Glutamatergic neuron (in vitro differentiated cells): ENCODE data around the gene DIP2A. TPM values are rescaled to one million over a fixed set of nuclear protein-coding genes. Genes with fewer than 3 reads are reported as not detected.

Source experiments
- DNase-seq: peaks from one replicate; pipeline ENCODE4 v3.0.0; 2022
- H3K27ac Mint-ChIP-seq: one replicate; pipeline ENCODE4 v1.8.0; 2020; ENCODE audit warnings: mild to moderate bottlenecking, mixed read lengths, inconsistent platforms; ENCODE audit not compliant: unreplicated experiment
- H3K27me3 Mint-ChIP-seq: one replicate; pipeline ENCODE4 v1.8.0; 2020; ENCODE audit warnings: mild to moderate bottlenecking, moderate library complexity, mixed read lengths, inconsistent platforms; ENCODE audit not compliant: unreplicated experiment
- H3K36me3 Mint-ChIP-seq: one replicate; pipeline ENCODE4 v1.8.0; 2020; ENCODE audit warnings: mild to moderate bottlenecking, mixed read lengths, inconsistent platforms; ENCODE audit not compliant: unreplicated experiment
- H3K4me1 Mint-ChIP-seq: one replicate; pipeline ENCODE4 v1.8.0; 2020; ENCODE audit warnings: mild to moderate bottlenecking, low read depth, mixed read lengths, inconsistent platforms; ENCODE audit not compliant: unreplicated experiment
- H3K4me3 Mint-ChIP-seq: one replicate; pipeline ENCODE4 v1.8.0; 2020; ENCODE audit warnings: mild to moderate bottlenecking, mixed read lengths, inconsistent platforms; ENCODE audit not compliant: unreplicated experiment
- H3K9me3 Mint-ChIP-seq: one replicate; pipeline ENCODE4 v1.8.0; 2020; ENCODE audit warnings: mild to moderate bottlenecking, moderate library complexity, mixed read lengths, inconsistent platforms; ENCODE audit not compliant: unreplicated experiment
- CTCF ChIP-seq: fragments of 200-600 bp; sonication (generic); IDR thresholded peaks from one replicate; pipeline ENCODE4 v1.5.0; 2021; ENCODE audit not compliant: partially characterized antibody, unreplicated experiment
- total RNA-seq: library from RNA; stranded (reverse); fragmentation: NEBNext Ultra II Directional; extraction: Animal tissue kit (Norgen Biotek cat#: 25700); gene quantifications from one replicate; pipeline ENCODE4 v1.2.1, GENCODE V29; 2021; ENCODE audit not compliant: unreplicated experiment

Gene DIP2A
- total RNA-seq, 1 donor from 2014 or later, result 55.4 TPM

- Mint-ChIP-seq H3K4me3 (no peak overlapping the region), H3K9me3 (peaks cover 18% of the 10 kb centered on the region), H3K36me3 (peaks cover 43% of the 10 kb centered on the region), H3K27ac (no peak overlapping the region), H3K27me3 (peaks cover 10% of the 10 kb centered on the region), H3K4me1 (no peaks in the 10 kb centered on the region)
- no peak for DNase-seq
- no peak for TF ChIP-seq CTCF
These were observed 126.7 kb downstream of the DIP2A start for GRCh38 chr21:46585191-46585953.

GRCh38 chr21:46594276-46594675 lies 135.6 kb downstream of the DIP2A start:
- Mint-ChIP-seq H3K27me3 (no peaks in the 10 kb centered on the region), H3K27ac (no peak overlapping the region), H3K9me3 (peaks cover 19% of the 10 kb centered on the region), H3K4me1 (peaks cover 2% of the 10 kb centered on the region), H3K4me3 (no peak overlapping the region), H3K36me3 (peaks cover 12% of the 10 kb centered on the region)
- no peak for TF ChIP-seq CTCF
- DNase-seq, result no peak

DNA sequence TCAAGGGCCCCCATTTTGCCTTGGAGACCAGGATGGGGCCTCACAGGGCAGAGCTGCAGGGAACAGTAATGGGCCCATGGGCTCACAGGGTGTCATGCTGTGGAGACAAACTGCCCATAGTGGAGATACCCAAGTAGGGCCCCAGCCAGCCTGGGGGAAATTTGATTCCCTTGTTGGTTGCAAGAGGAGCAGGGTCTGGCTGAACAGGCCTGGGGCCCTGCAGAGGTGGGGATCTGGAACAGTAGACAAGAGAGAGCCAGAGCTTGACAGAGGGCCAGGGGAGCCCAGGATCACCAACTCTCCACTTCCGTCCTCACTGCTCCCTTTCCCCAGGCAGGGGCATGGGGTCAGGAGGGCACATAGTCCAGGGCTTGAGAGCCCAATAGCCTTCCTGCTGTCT lies 137.5 kb downstream of the DIP2A start:
- peaks cover 3% of the 10 kb centered on the region for H3K4me1 Mint-ChIP-seq
- H3K27me3 Mint-ChIP-seq, result no peaks in the 10 kb centered on the region
- no peak for DNase-seq
- TF ChIP-seq CTCF, result no peak
- H3K4me3 Mint-ChIP-seq, result no peak overlapping the region
- peaks cover 7% of the 10 kb centered on the region for H3K36me3 Mint-ChIP-seq
- no peak overlapping the region for H3K27ac Mint-ChIP-seq
- H3K9me3 Mint-ChIP-seq, result peaks cover 11% of the 10 kb centered on the region

- H3K36me3 Mint-ChIP-seq, result no peaks in the 10 kb centered on the region
- peaks cover 3% of the 10 kb centered on the region for H3K4me1 Mint-ChIP-seq
- H3K27me3 Mint-ChIP-seq, result no peaks in the 10 kb centered on the region
- no peak overlapping the region for H3K27ac Mint-ChIP-seq
- H3K9me3 Mint-ChIP-seq, result peaks cover 7% of the 10 kb centered on the region
- no peak for TF ChIP-seq CTCF
- no peak overlapping the region for H3K4me3 Mint-ChIP-seq
- DNase-seq, result no peak
These were observed 138.3 kb downstream of the DIP2A start for GRCh38 chr21:46597031-46597430.

GRCh38 chr21:46597896-46598343 lies 139.2 kb downstream of the DIP2A start:
- Mint-ChIP-seq H3K9me3 (peaks cover 7% of the 10 kb centered on the region), H3K4me3 (no peak overlapping the region), H3K27me3 (no peaks in the 10 kb centered on the region), H3K27ac (no peak overlapping the region), H3K4me1 (peaks cover 6% of the 10 kb centered on the region), H3K36me3 (no peaks in the 10 kb centered on the region)
- TF ChIP-seq CTCF, result no peak
- no peak for DNase-seq
